LNCaP clone FGC (cell line): Measurements from ENCODE around the gene TWF2.

ENCODE experiments used
- DNase-seq: peaks from one replicate; pipeline ENCODE4 v3.0.0-alpha.2; 2011; ENCODE audit warnings: low read depth
- H3K4me3 ChIP-seq: 2 replicates; pipeline ENCODE4 v1.5.1; 2011; ENCODE audit warnings: mild to moderate bottlenecking, low read depth, low read length, control low read depth
- TF ChIP-seq, protein P1 (sequence below): IDR thresholded peaks from 2 replicates; pipeline ENCODE4 v1.5.1; 2012; ENCODE audit warnings: mild to moderate bottlenecking; ENCODE audit not compliant: control insufficient read depth, insufficient read depth; ENCODE audit errors: extremely low read depth

The TWF2 gene

DNA sequence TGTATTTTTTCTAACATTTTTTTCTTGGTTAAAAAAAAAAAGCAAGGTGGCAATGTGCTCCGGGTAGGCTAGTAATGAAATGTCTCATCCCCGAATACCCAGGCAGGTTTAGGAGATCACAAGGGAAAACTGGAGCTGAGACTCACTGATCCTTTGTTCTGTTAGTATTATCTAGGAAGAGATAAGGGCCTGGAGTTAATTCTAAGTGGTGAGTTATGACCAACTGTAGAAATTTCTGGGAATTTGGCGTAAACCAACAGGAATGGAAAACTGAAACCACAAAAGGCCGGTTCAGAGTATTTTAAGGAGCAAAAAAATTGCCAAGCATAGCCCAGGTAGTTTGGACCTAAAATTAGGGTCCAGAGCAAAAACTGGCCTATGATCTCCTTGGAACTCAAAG lies 19.0 kb upstream of the TWF2 start:
- TF ChIP-seq, protein P1, sequence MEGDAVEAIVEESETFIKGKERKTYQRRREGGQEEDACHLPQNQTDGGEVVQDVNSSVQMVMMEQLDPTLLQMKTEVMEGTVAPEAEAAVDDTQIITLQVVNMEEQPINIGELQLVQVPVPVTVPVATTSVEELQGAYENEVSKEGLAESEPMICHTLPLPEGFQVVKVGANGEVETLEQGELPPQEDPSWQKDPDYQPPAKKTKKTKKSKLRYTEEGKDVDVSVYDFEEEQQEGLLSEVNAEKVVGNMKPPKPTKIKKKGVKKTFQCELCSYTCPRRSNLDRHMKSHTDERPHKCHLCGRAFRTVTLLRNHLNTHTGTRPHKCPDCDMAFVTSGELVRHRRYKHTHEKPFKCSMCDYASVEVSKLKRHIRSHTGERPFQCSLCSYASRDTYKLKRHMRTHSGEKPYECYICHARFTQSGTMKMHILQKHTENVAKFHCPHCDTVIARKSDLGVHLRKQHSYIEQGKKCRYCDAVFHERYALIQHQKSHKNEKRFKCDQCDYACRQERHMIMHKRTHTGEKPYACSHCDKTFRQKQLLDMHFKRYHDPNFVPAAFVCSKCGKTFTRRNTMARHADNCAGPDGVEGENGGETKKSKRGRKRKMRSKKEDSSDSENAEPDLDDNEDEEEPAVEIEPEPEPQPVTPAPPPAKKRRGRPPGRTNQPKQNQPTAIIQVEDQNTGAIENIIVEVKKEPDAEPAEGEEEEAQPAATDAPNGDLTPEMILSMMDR: no peak
- DNase-seq: no peak
- H3K4me3 ChIP-seq: no peak overlapping the region

DNA sequence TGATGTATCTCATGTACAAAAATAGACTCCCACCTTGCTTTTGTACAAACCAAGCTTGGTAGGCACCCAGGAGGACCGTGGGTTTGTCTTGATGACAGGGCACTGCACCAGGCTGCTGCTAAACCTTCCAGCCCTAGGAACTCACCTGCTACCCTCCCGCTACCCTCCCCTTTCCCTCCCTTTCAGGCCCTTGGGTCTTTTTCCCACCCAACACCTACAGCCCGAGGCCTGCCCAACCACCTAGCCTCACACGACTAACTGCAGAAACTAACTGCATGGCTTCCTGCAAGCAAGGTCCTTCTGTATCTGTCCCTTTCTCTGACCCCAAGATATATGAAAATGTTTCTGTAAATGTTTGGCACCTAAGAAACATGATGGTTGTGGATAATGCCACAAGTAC lies 17.7 kb upstream of the TWF2 start:
- H3K4me3 ChIP-seq: no peak overlapping the region
- TF ChIP-seq, protein P1: no peak
- DNase-seq: no peak

DNA sequence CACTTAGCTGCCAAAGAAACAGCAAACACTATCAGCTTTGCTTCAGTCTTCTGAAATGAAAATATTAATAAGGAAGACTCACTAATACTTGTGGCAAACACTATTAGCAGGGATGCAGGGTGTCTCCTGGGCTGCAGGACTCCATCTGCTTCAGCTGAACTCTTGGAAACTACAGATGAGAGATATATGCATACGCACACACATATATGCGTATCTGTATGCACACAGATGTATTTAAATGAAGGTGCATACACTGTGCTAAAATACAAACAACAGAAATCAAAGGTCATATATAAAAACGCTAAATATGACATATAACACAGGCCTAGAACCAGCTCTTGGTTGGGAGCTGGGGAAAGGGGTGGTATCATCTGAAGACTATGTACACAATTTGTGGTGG lies 17.2 kb upstream of the TWF2 start:
- DNase-seq: no peak
- TF ChIP-seq, protein P1: no peak

DNA sequence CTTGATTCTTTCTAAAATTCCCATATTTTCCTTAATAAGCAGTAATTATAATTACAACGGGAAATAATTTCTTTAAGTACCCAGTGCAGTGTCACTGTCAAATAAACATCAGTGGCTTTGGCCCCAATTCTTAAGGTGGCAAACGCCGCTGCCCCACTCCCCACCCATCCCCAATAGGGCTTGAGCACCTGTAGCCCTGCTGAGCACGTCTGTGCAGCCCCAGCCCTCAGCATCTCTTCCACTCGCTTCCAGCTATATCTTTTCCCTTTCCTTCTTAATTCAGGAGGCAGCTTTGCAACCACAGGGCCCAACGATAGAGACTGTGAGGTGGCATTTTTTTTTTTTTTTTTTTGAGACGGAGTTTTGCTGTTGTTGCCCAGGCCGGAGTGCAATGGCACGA lies 15.7 kb upstream of the TWF2 start:
- DNase-seq: no peak
- no peak overlapping the region for H3K4me3 ChIP-seq
- TF ChIP-seq, protein P1: no peak

More for the DNA sequence above, 17.2 kb upstream of the TWF2 start:
- H3K4me3 ChIP-seq: no peak overlapping the region

DNA sequence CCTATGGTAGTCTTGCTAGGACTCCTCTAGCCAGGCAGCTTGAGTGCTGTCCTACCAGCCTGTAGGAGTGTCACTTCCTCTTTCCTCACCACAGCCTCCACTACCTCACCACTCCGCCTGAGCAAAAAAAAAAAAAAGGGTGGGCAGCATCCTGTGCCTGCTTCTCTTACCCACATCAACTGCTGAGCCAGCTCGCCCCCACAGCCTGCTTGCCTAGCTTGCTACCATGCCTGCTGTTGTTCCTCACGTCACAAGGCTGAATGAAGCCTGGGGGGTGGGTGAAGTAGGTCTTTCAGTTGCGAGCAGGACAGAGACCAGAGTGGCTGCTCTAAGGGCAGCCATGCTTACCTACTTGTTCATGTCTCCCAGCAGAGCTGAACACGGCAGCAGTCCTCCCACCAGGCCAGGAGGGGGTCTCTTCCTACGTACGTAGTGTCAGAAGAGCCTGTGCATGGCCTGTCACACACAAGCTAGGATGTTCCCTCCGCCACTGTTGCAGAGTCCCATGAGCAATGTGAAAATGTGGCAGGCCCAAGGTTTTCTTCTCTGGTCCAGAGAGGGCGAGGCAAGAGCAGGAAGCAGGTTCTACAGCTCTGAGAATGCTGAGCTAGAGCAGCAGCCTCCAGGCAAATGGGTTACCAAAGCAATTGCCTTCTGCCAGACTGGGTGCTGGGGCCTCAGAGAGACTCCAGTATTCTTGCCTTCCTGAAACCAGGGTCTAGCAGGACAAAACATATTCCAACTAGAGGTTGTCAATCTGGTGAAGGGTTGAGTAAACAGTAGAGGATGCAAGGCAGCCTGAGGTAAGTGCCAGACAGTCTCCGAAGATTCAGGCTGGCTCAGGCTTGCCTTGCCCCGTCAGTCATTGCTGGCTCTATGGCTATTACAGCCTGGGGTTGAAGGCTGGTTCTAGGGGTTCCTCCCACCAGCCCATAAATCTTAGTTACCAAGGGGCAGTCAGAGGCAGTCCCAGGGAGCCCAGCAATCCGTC lies 14.7 kb upstream of the TWF2 start:
- no peak for DNase-seq
- TF ChIP-seq, protein P1: no peak
- no peak overlapping the region for H3K4me3 ChIP-seq

DNA sequence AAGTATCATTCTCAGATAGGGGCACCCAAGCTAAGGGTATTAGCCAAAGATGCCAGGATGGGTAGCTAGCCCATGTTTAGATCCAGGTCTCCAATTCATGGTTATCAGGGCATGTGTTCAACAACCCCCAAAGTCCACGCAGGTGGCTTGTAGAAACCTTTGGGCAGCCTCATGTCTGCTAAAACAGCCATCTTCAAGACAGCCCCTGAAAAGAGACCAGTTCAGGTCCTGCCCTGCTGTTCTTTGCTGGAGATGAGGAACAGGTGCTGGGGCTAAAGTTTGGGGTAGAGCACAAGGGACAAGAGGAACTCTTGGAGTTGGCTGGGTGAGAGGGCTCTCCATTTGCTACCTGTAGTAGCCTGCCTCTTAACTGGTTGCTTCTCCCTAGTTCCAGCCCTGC lies 11.2 kb upstream of the TWF2 start:
- H3K4me3 ChIP-seq: no peak overlapping the region
- no peak for DNase-seq
- TF ChIP-seq, protein P1: no peak
